Heart left ventricle (tissue), 13 donors: ENCODE measurements around the gene FAM83C.

Experiments
- POLR2A ChIP-seq, 2 donors: fragments of 450-650 bp; IDR thresholded peaks; one replicate each; pipeline ENCODE4 v1.6.1; 2017; ENCODE audit warnings: antibody characterized with exemption in 2 of 2, mild to moderate bottlenecking in 2 of 2, moderate library complexity in 2 of 2
- TF ChIP-seq, protein P1 (sequence below), 12 donors: fragments of 200-600 bp; sonication (generic) in 4 of 12; IDR thresholded peaks; one replicate each; pipeline versions ENCODE4 v1.5.0 to v1.8.0; 2018 to 2022; ENCODE audit warnings: antibody characterized with exemption in 12 of 12, mild to moderate bottlenecking in 5 of 12
- donor health status: ischemic (EF 13 %, LVEDD 7.1; RV severe dilation, severe dysfunction).
- donor health status: DM: no; HTN: yes; CAD: no.
- donor health status: DM: no; HTN: no; CAD: no.
- donor health status: ischemic (EF 25% LVEDD 6.9; RV normal size, moderate dysfunction).
- donor health status: ischemic (EF 25% LVEDD 5.7; RV mildly dilated, moderate dysfunction).
- donor health status: ischemic (EF 35%, LVEDD 5.7; RV mildly dilated, moderate dysfunction).
- donor health status: nonischemic (EF 11% LVEDD 7.7; RV severe dilation, severe dysfunction).
- donor health status: DM: yes; HTN: yes; CAD: no.
- donor health status: PGD.
- donor health status: ischemic (EF 29% LVEDD 5.4; RV normal size, mild dysfunction).
- donor health status: nonischemic (EF 23%, LVEDD 6.1; RV moderate dilation, normal function).

DNA sequence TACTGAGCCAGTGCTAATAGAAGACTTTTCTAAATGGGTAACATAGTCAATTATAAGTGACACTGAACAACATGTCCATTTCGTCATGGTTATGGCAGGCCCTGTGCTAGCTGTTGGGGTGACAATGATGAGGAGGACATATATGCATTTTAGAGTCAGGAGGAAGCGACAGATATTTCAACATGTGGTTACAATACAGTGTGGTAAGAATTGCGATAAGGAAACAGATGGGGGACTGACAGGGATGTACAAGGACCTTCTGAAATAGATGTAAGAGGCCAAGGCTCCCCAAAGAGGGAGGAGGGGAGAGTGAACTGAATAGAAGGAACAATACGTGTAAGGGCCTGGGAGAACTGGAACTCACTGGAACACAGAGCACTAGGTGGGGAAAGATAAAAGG, 54.1 kb downstream of the FAM83C start:
- TF ChIP-seq POLR2A (IDR thresholded peaks at IDR 0.05) = no peak
- TF ChIP-seq, protein P1, sequence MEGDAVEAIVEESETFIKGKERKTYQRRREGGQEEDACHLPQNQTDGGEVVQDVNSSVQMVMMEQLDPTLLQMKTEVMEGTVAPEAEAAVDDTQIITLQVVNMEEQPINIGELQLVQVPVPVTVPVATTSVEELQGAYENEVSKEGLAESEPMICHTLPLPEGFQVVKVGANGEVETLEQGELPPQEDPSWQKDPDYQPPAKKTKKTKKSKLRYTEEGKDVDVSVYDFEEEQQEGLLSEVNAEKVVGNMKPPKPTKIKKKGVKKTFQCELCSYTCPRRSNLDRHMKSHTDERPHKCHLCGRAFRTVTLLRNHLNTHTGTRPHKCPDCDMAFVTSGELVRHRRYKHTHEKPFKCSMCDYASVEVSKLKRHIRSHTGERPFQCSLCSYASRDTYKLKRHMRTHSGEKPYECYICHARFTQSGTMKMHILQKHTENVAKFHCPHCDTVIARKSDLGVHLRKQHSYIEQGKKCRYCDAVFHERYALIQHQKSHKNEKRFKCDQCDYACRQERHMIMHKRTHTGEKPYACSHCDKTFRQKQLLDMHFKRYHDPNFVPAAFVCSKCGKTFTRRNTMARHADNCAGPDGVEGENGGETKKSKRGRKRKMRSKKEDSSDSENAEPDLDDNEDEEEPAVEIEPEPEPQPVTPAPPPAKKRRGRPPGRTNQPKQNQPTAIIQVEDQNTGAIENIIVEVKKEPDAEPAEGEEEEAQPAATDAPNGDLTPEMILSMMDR (IDR thresholded peaks at IDR 0.05) = no peak
